WTC11 (cell line): Measurements from ENCODE around the gene PTPRU. TPM values are rescaled to one million over a fixed set of nuclear protein-coding genes. Genes with fewer than 3 reads are reported as not detected.

Experiments
- ATAC-seq: fragments of 200-7000 bp; cut with Tn5 transposase; 2 replicates; pipeline ENCODE4 v1.10.0; 2021; ENCODE audit warnings: mild to moderate bottlenecking, moderate library complexity
- CTCF ChIA-PET: fragments of 300-600 bp; sonication (Branson Sonifier 250); formaldehyde crosslinking; loops from one replicate; lab custom pipeline; 2021; ENCODE audit warnings: antibody characterized with exemption; lab: Charles Lee
- POLR2A ChIA-PET: fragments of 350-600 bp; sonication (Branson Sonifier 250); formaldehyde crosslinking; loops from one replicate; lab custom pipeline; 2021; ENCODE audit warnings: antibody characterized with exemption; lab: Charles Lee
- DNase-seq: peaks from one replicate; pipeline ENCODE4 v3.0.0; 2021; ENCODE audit warnings: low spot score
- H3K27ac Mint-ChIP-seq: 2 replicates; pipeline ENCODE4 v1.8.0; 2021; ENCODE audit warnings: mixed read lengths
- H3K27me3 Mint-ChIP-seq: 2 replicates; pipeline ENCODE4 v1.8.0; 2021; ENCODE audit warnings: low read depth, mild to moderate bottlenecking, moderate library complexity, mixed read lengths
- H3K36me3 Mint-ChIP-seq: 2 replicates; pipeline ENCODE4 v1.8.0; 2021; ENCODE audit warnings: mixed read lengths
- H3K4me1 Mint-ChIP-seq: 2 replicates; pipeline ENCODE4 v1.8.0; 2022; ENCODE audit warnings: mixed read lengths
- H3K4me3 Mint-ChIP-seq: 2 replicates; pipeline ENCODE4 v1.8.0; 2021; ENCODE audit warnings: mild to moderate bottlenecking, moderate library complexity, mixed read lengths
- H3K9me3 Mint-ChIP-seq: 2 replicates; pipeline ENCODE4 v1.8.0; 2021; ENCODE audit warnings: mixed read lengths
- CREM ChIP-seq: sonication (generic); formaldehyde crosslinking; IDR thresholded peaks from 2 replicates; pipeline ENCODE4 v1.8.1; 2022; ENCODE audit warnings: mild to moderate bottlenecking, missing genetic modification reagents, moderate library complexity
- E2F5 ChIP-seq: sonication (generic); formaldehyde crosslinking; IDR thresholded peaks from 2 replicates; pipeline ENCODE4 v1.8.1; 2022; ENCODE audit warnings: mild to moderate bottlenecking, moderate library complexity, missing genetic modification reagents
- ELF4 ChIP-seq: sonication (generic); formaldehyde crosslinking; IDR thresholded peaks from 2 replicates; pipeline ENCODE4 v1.8.1; 2022; ENCODE audit warnings: low read depth, mild to moderate bottlenecking, moderate library complexity, missing genetic modification reagents
- ETV6 ChIP-seq: sonication (generic); formaldehyde crosslinking; IDR thresholded peaks from 2 replicates; pipeline ENCODE4 v1.8.1; 2022; ENCODE audit warnings: mild to moderate bottlenecking, missing genetic modification reagents
- FOXK1 ChIP-seq: sonication (generic); formaldehyde crosslinking; IDR thresholded peaks from 2 replicates; pipeline ENCODE4 v1.8.0; 2022; ENCODE audit warnings: mild to moderate bottlenecking, moderate library complexity, missing genetic modification reagents
- GABPB1 ChIP-seq: sonication (generic); formaldehyde crosslinking; IDR thresholded peaks from 2 replicates; pipeline ENCODE4 v1.8.1; 2023; ENCODE audit warnings: mild to moderate bottlenecking, missing genetic modification reagents
- NFYB ChIP-seq: sonication (generic); formaldehyde crosslinking; conservative IDR thresholded peaks from 2 replicates; pipeline ENCODE4 v1.8.0; 2022; ENCODE audit warnings: low read depth, missing genetic modification reagents
- USF2 ChIP-seq: sonication (generic); formaldehyde crosslinking; IDR thresholded peaks from 2 replicates; pipeline ENCODE4 v1.8.1; 2023; ENCODE audit warnings: mild to moderate bottlenecking, missing genetic modification reagents, moderate library complexity
- ZMAT4 ChIP-seq: fragments of 250-450 bp; sonication (Bioruptor Pico); IDR thresholded peaks from 2 replicates; pipeline ENCODE4 v1.9.0; 2021; ENCODE audit warnings: mild to moderate bottlenecking
- ZNF138 ChIP-seq: sonication (generic); formaldehyde crosslinking; conservative IDR thresholded peaks from 2 replicates; pipeline ENCODE4 v1.8.1; 2022; ENCODE audit warnings: mild to moderate bottlenecking, moderate library complexity, missing genetic modification reagents
- ZNF425 ChIP-seq: fragments of 250-450 bp; sonication (Bioruptor Pico); conservative IDR thresholded peaks from 2 replicates; pipeline ENCODE4 v1.9.0; 2021; ENCODE audit warnings: mild to moderate bottlenecking
- ZNF532 ChIP-seq: fragments of 250-450 bp; sonication (Bioruptor Pico); IDR thresholded peaks from 2 replicates; pipeline ENCODE4 v1.9.0; 2021; ENCODE audit warnings: mild to moderate bottlenecking, borderline replicate concordance
- total RNA-seq: library from RNA; stranded (reverse); gene quantifications from 3 replicates; pipeline ENCODE4 v1.2.3, GENCODE V29; 2021
- TF ChIP-seq, protein P1 (sequence below): sonication (generic); formaldehyde crosslinking; IDR thresholded peaks from 2 replicates; pipeline ENCODE4 v1.8.0; 2023; ENCODE audit warnings: missing genetic modification reagents
- TF ChIP-seq, protein P2 (sequence below): sonication (generic); formaldehyde crosslinking; conservative IDR thresholded peaks from 2 replicates; pipeline ENCODE4 v1.8.1; 2022; ENCODE audit warnings: mild to moderate bottlenecking, missing genetic modification reagents
- TF ChIP-seq, protein P3 (sequence below): sonication (generic); formaldehyde crosslinking; IDR thresholded peaks from 2 replicates; pipeline ENCODE4 v1.8.1; 2023; ENCODE audit warnings: mild to moderate bottlenecking, missing genetic modification reagents
- TF ChIP-seq, protein P4 (sequence below): sonication (generic); formaldehyde crosslinking; IDR thresholded peaks from 2 replicates; pipeline ENCODE4 v1.8.0; 2022; ENCODE audit warnings: mild to moderate bottlenecking, missing genetic modification reagents
- TF ChIP-seq, protein P5 (sequence below): fragments of 250-450 bp; sonication (Bioruptor Pico); IDR thresholded peaks from 2 replicates; pipeline ENCODE4 v2.1.2; 2022; ENCODE audit warnings: mild to moderate bottlenecking, moderate library complexity
- TF ChIP-seq, protein P6 (sequence below): sonication (generic); formaldehyde crosslinking; IDR thresholded peaks from 2 replicates; pipeline ENCODE4 v1.8.1; 2022; ENCODE audit warnings: mild to moderate bottlenecking, missing genetic modification reagents, moderate library complexity, borderline replicate concordance

The PTPRU gene
- total RNA-seq, 1 experiment from 2014 or later: 75.4 TPM

DNA sequence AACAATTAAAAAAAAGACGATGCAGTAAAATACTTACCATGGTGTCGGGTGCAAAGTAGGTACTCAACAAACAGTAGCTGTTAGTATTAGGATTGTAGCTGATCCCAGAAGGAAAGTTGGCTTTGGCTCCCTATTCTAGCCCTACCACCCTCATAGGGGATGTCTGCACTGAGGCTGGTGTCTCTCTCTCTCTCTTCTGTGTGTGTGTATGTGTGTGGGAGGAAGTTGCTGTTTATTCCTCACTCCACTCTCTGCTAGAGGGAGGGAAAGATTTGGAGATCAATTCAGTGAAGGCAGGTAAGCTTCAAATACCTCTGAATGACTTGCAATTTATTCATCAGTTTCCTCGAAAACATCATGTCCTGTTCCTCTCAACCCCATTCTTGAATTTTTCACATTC, 124.4 kb downstream of the PTPRU start (continued):
- TF ChIP-seq ZNF425 (CRISPR knock-in tag): no peak
- TF ChIP-seq NFYB (CRISPR knock-in tag): no peak
- TF ChIP-seq, protein P1, sequence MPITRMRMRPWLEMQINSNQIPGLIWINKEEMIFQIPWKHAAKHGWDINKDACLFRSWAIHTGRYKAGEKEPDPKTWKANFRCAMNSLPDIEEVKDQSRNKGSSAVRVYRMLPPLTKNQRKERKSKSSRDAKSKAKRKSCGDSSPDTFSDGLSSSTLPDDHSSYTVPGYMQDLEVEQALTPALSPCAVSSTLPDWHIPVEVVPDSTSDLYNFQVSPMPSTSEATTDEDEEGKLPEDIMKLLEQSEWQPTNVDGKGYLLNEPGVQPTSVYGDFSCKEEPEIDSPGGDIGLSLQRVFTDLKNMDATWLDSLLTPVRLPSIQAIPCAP (CRISPR knock-in tag): no peak
- TF ChIP-seq, protein P2, sequence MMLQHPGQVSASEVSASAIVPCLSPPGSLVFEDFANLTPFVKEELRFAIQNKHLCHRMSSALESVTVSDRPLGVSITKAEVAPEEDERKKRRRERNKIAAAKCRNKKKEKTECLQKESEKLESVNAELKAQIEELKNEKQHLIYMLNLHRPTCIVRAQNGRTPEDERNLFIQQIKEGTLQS (CRISPR knock-in tag): no peak
- no peak for TF ChIP-seq FOXK1 (CRISPR knock-in tag)
- TF ChIP-seq ELF4: no peak
- no peak for TF ChIP-seq E2F5
- TF ChIP-seq, protein P3, sequence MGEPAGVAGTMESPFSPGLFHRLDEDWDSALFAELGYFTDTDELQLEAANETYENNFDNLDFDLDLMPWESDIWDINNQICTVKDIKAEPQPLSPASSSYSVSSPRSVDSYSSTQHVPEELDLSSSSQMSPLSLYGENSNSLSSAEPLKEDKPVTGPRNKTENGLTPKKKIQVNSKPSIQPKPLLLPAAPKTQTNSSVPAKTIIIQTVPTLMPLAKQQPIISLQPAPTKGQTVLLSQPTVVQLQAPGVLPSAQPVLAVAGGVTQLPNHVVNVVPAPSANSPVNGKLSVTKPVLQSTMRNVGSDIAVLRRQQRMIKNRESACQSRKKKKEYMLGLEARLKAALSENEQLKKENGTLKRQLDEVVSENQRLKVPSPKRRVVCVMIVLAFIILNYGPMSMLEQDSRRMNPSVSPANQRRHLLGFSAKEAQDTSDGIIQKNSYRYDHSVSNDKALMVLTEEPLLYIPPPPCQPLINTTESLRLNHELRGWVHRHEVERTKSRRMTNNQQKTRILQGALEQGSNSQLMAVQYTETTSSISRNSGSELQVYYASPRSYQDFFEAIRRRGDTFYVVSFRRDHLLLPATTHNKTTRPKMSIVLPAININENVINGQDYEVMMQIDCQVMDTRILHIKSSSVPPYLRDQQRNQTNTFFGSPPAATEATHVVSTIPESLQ: no peak
- TF ChIP-seq, all 79 proteins: peak for 0

DNA sequence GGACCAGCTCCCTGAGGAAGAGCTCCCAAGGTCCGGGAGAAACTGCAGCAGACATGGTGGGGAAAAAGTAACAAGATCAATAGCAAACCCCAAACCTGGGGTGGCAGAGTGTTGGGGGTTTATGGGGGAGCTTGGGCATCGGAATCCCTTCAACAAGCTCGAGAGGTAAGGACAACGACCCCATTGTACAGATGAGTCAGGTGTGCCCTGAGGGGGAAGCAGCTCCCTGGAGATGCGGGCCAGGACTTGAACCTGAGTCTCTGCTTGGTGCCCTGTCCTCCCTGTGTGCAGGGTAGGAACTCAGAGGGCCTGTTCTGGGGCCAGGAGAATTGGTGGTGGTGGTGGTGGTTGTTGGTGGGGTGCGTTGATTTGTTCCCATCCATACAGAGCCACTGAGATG, 125.4 kb downstream of the PTPRU start:
- Mint-ChIP-seq H3K36me3 (no peaks in the 10 kb centered on the region), H3K4me1 (peaks cover 8% of the 10 kb centered on the region), H3K9me3 (peaks cover 6% of the 10 kb centered on the region; the same call in 1 of the 2 replicates), H3K27ac (no peak overlapping the region), H3K4me3 (no peak overlapping the region), H3K27me3 (peaks cover 8% of the 10 kb centered on the region; the same call in 1 of the 2 replicates)
- ChIA-PET CTCF (interaction anchor here (1.2 kb wide), 1 partner anchor 21 kb away, joined by 4 read pairs; no protein-coding TSS in a partner anchor), POLR2A (no interaction called here)
- no peak for ATAC-seq
- no peak for DNase-seq
- TF ChIP-seq ETV6 (no peak), CREM (no peak), ELF4 (no peak), ZNF138 (CRISPR knock-in tag) (no peak), USF2 (no peak), GABPB1 (no peak), ZNF532 (CRISPR knock-in tag) (no peak), ZMAT4 (CRISPR knock-in tag) (no peak)
- TF ChIP-seq, protein P4, sequence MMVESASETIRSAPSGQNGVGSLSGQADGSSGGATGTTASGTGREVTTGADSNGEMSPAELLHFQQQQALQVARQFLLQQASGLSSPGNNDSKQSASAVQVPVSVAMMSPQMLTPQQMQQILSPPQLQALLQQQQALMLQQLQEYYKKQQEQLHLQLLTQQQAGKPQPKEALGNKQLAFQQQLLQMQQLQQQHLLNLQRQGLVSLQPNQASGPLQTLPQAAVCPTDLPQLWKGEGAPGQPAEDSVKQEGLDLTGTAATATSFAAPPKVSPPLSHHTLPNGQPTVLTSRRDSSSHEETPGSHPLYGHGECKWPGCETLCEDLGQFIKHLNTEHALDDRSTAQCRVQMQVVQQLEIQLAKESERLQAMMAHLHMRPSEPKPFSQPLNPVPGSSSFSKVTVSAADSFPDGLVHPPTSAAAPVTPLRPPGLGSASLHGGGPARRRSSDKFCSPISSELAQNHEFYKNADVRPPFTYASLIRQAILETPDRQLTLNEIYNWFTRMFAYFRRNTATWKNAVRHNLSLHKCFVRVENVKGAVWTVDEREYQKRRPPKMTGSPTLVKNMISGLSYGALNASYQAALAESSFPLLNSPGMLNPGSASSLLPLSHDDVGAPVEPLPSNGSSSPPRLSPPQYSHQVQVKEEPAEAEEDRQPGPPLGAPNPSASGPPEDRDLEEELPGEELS (CRISPR knock-in tag): no peak
- TF ChIP-seq, protein P5, sequence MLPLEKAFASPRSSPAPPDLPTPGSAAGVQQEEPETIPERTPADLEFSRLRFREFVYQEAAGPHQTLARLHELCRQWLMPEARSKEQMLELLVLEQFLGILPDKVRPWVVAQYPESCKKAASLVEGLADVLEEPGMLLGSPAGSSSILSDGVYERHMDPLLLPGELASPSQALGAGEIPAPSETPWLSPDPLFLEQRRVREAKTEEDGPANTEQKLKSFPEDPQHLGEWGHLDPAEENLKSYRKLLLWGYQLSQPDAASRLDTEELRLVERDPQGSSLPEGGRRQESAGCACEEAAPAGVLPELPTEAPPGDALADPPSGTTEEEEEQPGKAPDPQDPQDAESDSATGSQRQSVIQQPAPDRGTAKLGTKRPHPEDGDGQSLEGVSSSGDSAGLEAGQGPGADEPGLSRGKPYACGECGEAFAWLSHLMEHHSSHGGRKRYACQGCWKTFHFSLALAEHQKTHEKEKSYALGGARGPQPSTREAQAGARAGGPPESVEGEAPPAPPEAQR: no peak
- TF ChIP-seq, protein P6, sequence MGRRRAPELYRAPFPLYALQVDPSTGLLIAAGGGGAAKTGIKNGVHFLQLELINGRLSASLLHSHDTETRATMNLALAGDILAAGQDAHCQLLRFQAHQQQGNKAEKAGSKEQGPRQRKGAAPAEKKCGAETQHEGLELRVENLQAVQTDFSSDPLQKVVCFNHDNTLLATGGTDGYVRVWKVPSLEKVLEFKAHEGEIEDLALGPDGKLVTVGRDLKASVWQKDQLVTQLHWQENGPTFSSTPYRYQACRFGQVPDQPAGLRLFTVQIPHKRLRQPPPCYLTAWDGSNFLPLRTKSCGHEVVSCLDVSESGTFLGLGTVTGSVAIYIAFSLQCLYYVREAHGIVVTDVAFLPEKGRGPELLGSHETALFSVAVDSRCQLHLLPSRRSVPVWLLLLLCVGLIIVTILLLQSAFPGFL (CRISPR knock-in tag): no peak
